Left ventricle myocardium inferior (tissue), 1 donor: ENCODE data around the gene POMZP3. TPM values are rescaled to one million over a fixed set of nuclear protein-coding genes. Genes with fewer than 3 reads are reported as not detected.
"Not testable (repeated sequence)": the region's sequence is repeated elsewhere in the genome, so short reads cannot be mapped to it uniquely, and the experiment has no call there.

Experiments used
- DNase-seq: peaks from one replicate; pipeline ENCODE4 v3.0.0-alpha.2; 2020
- H3K27ac ChIP-seq: fragments of 200-600 bp; replicated peaks from 2 replicates; pipeline ENCODE4 v1.8.0; 2021
- H3K27me3 ChIP-seq: fragments of 200-600 bp; 2 replicates; pipeline ENCODE4 v1.8.0; 2021; ENCODE audit warnings: low read depth
- H3K36me3 ChIP-seq: fragments of 200-600 bp; 2 replicates; pipeline ENCODE4 v1.8.0; 2021
- H3K4me1 ChIP-seq: fragments of 200-600 bp; 2 replicates; pipeline ENCODE4 v1.8.0; 2021
- H3K4me3 ChIP-seq: fragments of 200-600 bp; 2 replicates; pipeline ENCODE4 v1.8.0; 2021; ENCODE audit warnings: mild to moderate bottlenecking, moderate library complexity
- H3K9me3 ChIP-seq: fragments of 200-600 bp; replicated peaks from 2 replicates; pipeline ENCODE4 v1.8.0; 2021
- intact Hi-C: fragments of 100-400 bp; cut with micrococcal nuclease; formaldehyde crosslinking; loops from one replicate; pipeline ENCODE4 v1.11.0; 2022
- long read RNA-seq: library from polyadenylated mRNA; unstranded; transcript quantifications from one replicate; pipeline ENCODE4 v2.0.0, GENCODE V29; 2021
- total RNA-seq: library from RNA; stranded (reverse); fragmentation: NEBNext Ultra II Directional; extraction: Animal tissue kit (Norgen Biotek cat#: 25700); gene quantifications from one replicate; pipeline ENCODE4 v1.2.1, GENCODE V29; 2021
- TF ChIP-seq, protein P1 (sequence below): fragments of 200-600 bp; IDR thresholded peaks from 2 replicates; pipeline ENCODE4 v1.8.0; 2021; ENCODE audit warnings: antibody characterized with exemption, mild to moderate bottlenecking, borderline replicate concordance
- donor health status: DM: no; HTN: yes; CAD: no; lungs with severe emphysema.

Gene POMZP3
- 7.8 TPM for total RNA-seq
- long read RNA-seq, transcript POMZP3-202 (7 exons, 1,490 nt), result major isoform, 7 of 16 reads
- long read RNA-seq, partial matches to known transcripts, result 5 of 16 reads
- long read RNA-seq, other reads (novel, unspliced or antisense), result 2 of 16 reads

DNA sequence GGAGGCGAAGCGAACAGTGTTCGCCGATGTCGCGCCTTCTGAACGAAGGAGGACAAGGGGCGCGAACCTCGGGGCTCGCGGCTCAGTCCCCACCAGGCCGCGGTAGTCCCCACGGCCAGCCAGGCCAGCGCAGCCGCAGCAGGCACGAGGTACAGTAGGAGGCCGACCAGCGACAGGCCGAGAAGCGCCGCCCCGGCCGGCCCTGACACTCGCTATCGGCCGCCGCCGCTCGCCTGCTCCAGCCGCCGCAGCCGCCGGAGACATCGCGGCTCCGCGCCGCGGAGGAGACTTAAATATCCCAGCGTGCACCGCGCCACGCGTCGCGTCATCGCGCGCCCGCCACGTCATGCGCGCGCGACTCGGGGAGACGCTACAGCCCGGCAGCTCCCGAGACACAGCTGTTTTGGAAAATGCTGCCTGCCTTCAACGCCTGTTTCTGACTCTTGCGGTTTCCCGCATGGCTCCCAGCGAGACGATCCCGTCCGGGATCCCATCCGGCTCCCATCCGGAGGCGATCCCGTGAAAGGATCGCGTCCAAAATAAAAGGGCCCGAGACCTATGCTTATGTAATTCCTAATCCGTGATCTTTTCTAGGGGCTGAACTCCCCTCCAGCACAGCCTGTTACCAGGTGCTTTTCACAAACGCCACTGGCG lies at the start of gene POMZP3:
Gene POMZP3, minus strand, starts transcription at position 291 of the 654 bp plus-strand sequence. CDS start 1,215 bp downstream, outside the sequence.
- intact Hi-C loops, H3K27me3 ChIP-seq, DNase-seq, H3K9me3 ChIP-seq, H3K36me3 ChIP-seq, H3K4me1 ChIP-seq: not testable (repeated sequence)
- Histone ChIP-seq H3K27ac (peak within 1 kb of the TSS; percentile 89), H3K4me3 (peak within 1 kb of the TSS; percentile 75)

DNA sequence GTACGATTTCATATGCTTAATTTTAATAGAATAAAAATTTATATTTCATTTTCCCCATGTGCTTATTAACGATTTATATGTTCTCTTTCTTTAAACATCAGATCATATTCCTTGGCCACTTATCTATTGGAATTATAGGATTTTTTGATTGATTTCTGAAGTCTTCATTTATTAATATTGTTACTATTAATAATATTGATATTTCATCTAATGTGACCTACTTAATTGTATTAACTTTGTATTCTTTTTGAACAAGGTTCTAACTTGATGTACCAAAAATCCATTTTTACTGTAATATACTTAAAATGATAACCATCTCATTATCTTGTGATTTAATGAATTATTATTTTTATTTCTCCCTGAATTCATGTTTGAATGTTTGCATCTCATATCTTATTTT lies 48.7 kb upstream of the POMZP3 start:
- H3K27ac ChIP-seq, DNase-seq: not testable (repeated sequence)

DNA sequence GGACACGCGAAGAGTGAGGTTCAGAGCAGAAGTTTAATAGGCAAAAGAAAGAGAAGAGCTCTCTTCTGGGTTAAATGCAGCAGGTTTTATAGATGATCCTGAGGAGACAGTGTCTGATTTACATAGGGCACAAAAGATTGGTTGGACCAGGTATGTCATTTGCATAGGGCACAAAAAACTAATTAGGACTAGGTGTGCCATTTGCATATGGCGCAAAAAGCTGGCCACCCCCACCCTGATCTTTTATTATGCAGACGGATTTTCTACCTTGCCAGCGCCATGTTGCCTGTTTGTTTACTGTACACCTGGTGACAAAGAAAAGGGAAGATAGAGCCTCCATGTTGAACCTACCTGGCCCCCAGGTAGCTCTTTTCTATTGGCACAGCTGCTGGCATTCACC lies 46.3 kb upstream of the POMZP3 start:
- H3K36me3 ChIP-seq, H3K4me1 ChIP-seq, H3K27ac ChIP-seq, DNase-seq, H3K4me3 ChIP-seq, intact Hi-C loops, H3K27me3 ChIP-seq, H3K9me3 ChIP-seq: not testable (repeated sequence)

More for the DNA sequence above, 48.7 kb upstream of the POMZP3 start:
- H3K9me3 ChIP-seq, H3K4me3 ChIP-seq, H3K36me3 ChIP-seq, intact Hi-C loops, H3K4me1 ChIP-seq, H3K27me3 ChIP-seq: not testable (repeated sequence)

DNA sequence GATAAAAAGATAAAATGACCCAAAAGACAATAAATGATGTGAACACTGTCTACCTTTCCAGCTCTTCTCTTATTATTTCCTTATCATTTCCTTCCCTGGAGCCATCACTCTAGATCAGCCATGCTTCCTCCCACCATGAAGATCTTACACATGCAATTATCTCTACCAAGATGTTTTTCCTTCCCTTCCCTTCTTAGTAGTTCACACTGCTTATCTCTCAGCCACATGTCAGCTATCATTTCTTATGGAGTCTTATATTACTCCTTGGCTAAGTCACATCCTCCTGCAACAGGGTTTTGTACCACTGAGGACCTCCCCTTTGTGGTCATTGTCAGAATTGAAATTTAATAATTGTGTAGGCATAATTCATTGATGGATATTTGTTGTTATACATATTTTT lies 32.1 kb upstream of the POMZP3 start:
- intact Hi-C loops, DNase-seq, H3K27ac ChIP-seq, H3K4me1 ChIP-seq, H3K27me3 ChIP-seq, H3K4me3 ChIP-seq, H3K36me3 ChIP-seq, H3K9me3 ChIP-seq: not testable (repeated sequence)

DNA sequence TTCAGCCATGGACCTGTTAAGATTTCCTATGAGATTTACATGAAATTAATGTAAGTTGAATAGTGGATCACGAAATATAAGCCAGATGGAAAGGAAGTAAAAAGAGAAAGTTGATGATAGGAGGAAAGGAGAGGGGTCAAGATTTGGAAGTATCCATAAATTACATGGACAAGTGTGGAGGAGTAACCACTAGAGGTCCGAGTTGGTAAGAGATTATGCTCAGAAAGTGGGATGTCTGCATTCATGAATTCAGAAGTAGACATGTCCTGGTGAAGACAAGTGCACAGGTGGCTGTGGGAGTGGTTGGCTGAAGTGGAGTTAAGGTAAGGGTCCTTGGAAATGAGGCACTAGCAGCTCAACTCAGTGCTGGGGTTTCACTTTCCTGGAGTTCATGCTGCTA lies 29.3 kb upstream of the POMZP3 start:
- DNase-seq, intact Hi-C loops, H3K4me1 ChIP-seq, H3K4me3 ChIP-seq, H3K27me3 ChIP-seq, H3K9me3 ChIP-seq, H3K36me3 ChIP-seq, H3K27ac ChIP-seq: not testable (repeated sequence)

DNA sequence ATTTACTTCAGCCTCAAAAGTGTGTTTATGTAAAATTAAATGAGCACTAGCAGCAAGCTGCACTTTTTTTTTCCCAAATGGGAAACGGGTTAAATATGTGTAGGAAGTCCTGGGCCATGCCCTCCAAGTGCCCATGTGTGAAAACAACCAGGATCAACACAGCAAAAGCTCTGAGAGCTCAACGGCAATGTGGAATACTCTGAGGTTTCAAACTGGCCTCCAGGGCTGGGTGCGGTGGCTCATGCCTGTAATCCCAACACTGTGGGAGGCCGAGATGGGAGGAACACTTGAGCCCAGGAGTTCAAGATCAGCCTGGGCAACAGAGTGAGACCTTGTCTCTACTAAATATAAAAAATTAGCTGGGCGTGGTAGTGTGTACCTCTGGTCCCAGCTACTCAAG lies 15.5 kb upstream of the POMZP3 start:
- H3K27me3 ChIP-seq, result not testable (repeated sequence)

DNA sequence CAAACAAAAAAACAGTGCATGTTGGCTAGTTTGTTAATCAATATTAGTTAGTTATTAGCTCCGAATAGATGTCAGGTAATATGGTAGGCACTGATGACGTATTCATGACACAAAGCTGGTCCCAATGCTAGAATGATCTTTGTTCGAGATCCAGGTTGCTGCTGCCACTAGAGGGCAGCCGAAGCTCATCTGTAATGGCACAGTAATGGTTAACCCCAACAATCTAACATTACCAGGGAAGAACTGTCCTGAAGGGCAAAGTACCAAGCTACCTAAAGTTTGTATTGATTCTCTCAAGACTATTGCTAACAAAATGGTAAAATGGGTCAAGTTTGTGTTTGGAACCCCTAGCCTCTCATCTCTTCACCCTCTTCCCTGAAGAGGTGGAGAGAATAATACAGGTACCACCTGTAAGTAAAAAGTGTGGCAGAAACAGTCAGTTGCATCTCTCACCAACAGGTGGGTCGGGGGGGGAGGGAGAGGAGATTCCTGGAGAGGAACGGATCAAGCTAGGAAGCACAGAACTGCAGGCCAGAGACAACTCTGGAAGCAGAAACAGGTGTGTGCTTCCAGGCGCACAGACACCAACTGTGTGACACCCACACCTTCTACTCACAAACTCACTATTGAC lies 10.1 kb upstream of the POMZP3 start:
- H3K36me3 ChIP-seq, intact Hi-C loops, H3K9me3 ChIP-seq, H3K27ac ChIP-seq, H3K4me1 ChIP-seq, DNase-seq, H3K27me3 ChIP-seq, H3K4me3 ChIP-seq: not testable (repeated sequence)
- TF ChIP-seq, protein P1, sequence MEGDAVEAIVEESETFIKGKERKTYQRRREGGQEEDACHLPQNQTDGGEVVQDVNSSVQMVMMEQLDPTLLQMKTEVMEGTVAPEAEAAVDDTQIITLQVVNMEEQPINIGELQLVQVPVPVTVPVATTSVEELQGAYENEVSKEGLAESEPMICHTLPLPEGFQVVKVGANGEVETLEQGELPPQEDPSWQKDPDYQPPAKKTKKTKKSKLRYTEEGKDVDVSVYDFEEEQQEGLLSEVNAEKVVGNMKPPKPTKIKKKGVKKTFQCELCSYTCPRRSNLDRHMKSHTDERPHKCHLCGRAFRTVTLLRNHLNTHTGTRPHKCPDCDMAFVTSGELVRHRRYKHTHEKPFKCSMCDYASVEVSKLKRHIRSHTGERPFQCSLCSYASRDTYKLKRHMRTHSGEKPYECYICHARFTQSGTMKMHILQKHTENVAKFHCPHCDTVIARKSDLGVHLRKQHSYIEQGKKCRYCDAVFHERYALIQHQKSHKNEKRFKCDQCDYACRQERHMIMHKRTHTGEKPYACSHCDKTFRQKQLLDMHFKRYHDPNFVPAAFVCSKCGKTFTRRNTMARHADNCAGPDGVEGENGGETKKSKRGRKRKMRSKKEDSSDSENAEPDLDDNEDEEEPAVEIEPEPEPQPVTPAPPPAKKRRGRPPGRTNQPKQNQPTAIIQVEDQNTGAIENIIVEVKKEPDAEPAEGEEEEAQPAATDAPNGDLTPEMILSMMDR, result peak; percentile 56

More for the DNA sequence above, 15.5 kb upstream of the POMZP3 start:
- DNase-seq, H3K36me3 ChIP-seq, H3K4me1 ChIP-seq, intact Hi-C loops, H3K9me3 ChIP-seq, H3K4me3 ChIP-seq, H3K27ac ChIP-seq: not testable (repeated sequence)

DNA sequence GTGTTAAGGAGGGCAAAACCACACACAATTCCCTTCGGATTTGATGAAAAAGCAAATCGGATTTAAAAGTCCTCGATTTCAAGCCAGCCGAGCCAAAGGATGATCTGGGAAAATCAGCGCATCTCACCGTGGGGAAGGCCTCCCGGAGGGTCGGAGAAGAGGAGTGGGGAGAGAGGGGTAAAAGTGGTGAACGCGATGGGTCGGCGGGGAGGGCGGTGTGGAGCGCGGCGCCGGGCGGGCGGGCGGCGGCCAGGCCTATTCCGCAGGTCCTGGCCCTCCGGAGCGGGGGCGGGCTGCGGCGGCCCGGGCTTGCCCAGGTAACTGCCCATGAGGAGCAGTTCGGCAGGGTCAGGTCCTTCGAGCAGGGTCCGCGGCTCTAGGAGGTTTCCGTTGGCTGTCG lies 498 bp downstream of the POMZP3 start:
- Histone ChIP-seq H3K27ac (peak overlapping the region; percentile 89), H3K36me3 (peaks cover 10% of the 10 kb centered on the region), H3K4me3 (peak overlapping the region; percentile 75)
- DNase-seq, H3K27me3 ChIP-seq, H3K4me1 ChIP-seq, H3K9me3 ChIP-seq, intact Hi-C loops: not testable (repeated sequence)

DNA sequence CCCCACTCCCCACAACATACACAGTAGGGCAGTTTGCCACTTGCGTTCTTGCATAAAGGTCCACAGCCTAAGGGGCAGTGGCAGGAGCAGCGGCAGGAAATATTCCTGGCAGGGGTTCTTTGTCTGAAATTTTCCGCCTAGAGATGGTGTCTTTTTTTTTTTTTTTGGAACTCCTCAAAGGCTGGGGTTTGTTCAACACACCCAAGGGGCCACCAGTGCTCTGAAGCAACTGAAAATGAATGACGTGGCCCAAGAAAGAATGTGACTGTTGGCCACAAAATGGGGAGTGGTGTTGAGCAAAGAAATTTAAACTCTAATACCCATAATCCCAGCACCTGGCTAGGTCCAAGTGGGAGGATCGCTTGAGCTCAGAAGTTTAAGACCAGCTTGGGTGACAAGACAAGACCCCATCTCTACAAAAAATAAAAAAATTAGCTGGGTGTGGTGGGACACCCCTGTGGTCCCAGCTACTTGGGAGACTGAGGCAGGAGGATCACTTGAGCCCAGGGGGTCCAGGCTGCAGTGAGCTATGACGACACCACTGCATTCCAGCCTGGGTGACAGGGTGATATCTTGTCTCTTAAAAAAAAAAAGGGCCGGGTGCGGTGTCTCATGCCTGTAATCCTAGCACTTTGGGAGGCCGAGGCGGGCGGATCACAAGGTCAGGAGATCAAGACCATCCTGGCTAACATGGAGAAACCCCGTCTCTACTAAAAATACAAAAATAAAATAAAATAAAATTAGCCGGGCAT lies 7.5 kb downstream of the POMZP3 start:
- peaks cover 31% of the 10 kb centered on the region for H3K36me3 ChIP-seq
- intact Hi-C loops, H3K4me3 ChIP-seq, H3K27me3 ChIP-seq, DNase-seq, H3K9me3 ChIP-seq, H3K4me1 ChIP-seq, H3K27ac ChIP-seq: not testable (repeated sequence)
